ENCODE data around the gene GOLGA5.
"Not testable (repeated sequence)": the region's sequence is repeated elsewhere in the genome, so short reads cannot be mapped to it uniquely, and the experiment has no call there.

GOLGA5 gene

GRCh38 chr14:92850492-92850891 lies 56.4 kb downstream of the GOLGA5 start:
- H3K4me2 ChIP-seq (ENCODE audit: low read length): no peak overlapping the region
- no peak overlapping the region for H2AK5ac ChIP-seq (ENCODE audit: low read length)
- H3K79me1 ChIP-seq (ENCODE audit: low read length): no peaks in the 10 kb centered on the region
- H3K4ac ChIP-seq (ENCODE audit: low read depth, low read length): no peak overlapping the region
- no peaks in the 10 kb centered on the region for H3K4me1 ChIP-seq (ENCODE audit: control insufficient read depth, low read depth, low read length)
- H3K9ac ChIP-seq (ENCODE audit: low read length): no peak overlapping the region
- H2BK5ac ChIP-seq (ENCODE audit: low read length): no peak overlapping the region
- no peaks in the 10 kb centered on the region for H3K79me2 ChIP-seq (ENCODE audit: control insufficient read depth, insufficient read depth, low read length)
- H2BK120ac ChIP-seq (ENCODE audit: low read depth, low read length): no peak overlapping the region
- H4K5ac ChIP-seq (ENCODE audit: low read length): no peak overlapping the region
- no peak overlapping the region for H3K23ac ChIP-seq (ENCODE audit: low read length)
- H2BK15ac ChIP-seq (replicated peaks; ENCODE audit: low read depth): no peak overlapping the region
- no peaks in the 10 kb centered on the region for H3K36me3 ChIP-seq (ENCODE audit: control insufficient read depth, insufficient read depth, low read length)
- no peak overlapping the region for H3K56ac ChIP-seq (ENCODE audit: low read length)
- no peak overlapping the region for H3K4me3 ChIP-seq (ENCODE audit: low read length)
- no peak overlapping the region for H3K27ac ChIP-seq (ENCODE audit: low read depth, low read length)
- no CpG with 5 or more reads among the region's 2 CpGs for WGBS (ENCODE audit: extremely low coverage, insufficient coverage, low lambda C conversion rate)
- DNase-seq: no peak
- H3K18ac ChIP-seq (ENCODE audit: low read length): no peak overlapping the region
- no peak overlapping the region for H4K8ac ChIP-seq (ENCODE audit: low read depth, low read length)
- H3K27me3 ChIP-seq (ENCODE audit: insufficient read depth, low read length, poor library complexity): no peaks in the 10 kb centered on the region

- H2BK15ac ChIP-seq (replicated peaks; ENCODE audit: low read depth); H3K27ac ChIP-seq (ENCODE audit: low read depth, low read length); H2BK120ac ChIP-seq (ENCODE audit: low read depth, low read length); H3K23ac ChIP-seq (ENCODE audit: low read length); H4K8ac ChIP-seq (ENCODE audit: low read depth, low read length); H3K4me3 ChIP-seq (ENCODE audit: low read length); H3K18ac ChIP-seq (ENCODE audit: low read length); H3K4me2 ChIP-seq (ENCODE audit: low read length); H3K79me2 ChIP-seq (ENCODE audit: control insufficient read depth, insufficient read depth, low read length); H4K5ac ChIP-seq (ENCODE audit: low read length); H2AK5ac ChIP-seq (ENCODE audit: low read length); H3K4ac ChIP-seq (ENCODE audit: low read depth, low read length); H2BK5ac ChIP-seq (ENCODE audit: low read length); H3K36me3 ChIP-seq (ENCODE audit: control insufficient read depth, insufficient read depth, low read length); H3K9ac ChIP-seq (ENCODE audit: low read length); DNase-seq; H3K27me3 ChIP-seq (ENCODE audit: insufficient read depth, low read length, poor library complexity); H3K56ac ChIP-seq (ENCODE audit: low read length); H3K4me1 ChIP-seq (ENCODE audit: control insufficient read depth, low read depth, low read length); H3K79me1 ChIP-seq (ENCODE audit: low read length): not testable (repeated sequence)
- WGBS (ENCODE audit: extremely low coverage, insufficient coverage, low lambda C conversion rate): no CpG with 5 or more reads among the region's 8 CpGs
These were observed 59.0 kb downstream of the GOLGA5 start for GRCh38 chr14:92853136-92853535.

DNA sequence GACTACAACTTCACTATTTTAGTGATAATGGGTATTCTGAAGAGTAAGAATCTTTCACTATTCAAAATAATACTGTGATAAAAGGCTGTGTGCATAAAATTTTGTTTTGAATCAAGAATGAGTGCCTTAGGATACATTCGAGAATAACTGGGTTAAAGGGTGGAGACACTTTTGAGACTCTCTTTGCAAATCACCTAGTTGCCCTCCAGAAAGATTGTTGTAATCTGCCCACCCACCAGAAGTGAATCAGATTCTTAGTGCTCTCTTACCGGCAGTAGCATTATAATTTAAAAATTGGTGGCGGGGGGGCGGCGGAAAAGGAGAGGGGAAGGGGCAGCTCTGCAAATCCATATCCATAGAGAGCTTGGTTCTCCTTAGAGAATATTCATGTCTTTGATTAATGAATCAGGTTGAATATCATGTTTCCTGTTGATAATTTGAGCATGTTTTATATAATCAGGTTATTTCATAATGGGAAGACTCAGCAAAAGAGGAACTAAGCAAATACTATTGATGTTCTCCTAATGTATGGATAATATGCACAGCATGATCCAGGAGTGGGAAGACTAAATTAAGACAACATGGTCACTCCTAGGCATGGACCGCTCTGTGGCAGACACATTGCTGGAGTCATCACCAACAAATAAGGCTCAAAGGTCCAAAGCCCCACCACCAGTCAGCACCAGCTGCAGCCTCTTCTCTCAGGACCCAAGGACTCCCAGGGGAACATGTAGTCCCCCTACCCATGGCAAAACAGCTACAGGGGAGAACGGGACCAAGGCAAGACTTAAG lies 66.1 kb downstream of the GOLGA5 start:
- H3K4me1 ChIP-seq (ENCODE audit: control insufficient read depth, low read depth, low read length): no peaks in the 10 kb centered on the region
- H3K27me3 ChIP-seq (ENCODE audit: insufficient read depth, low read length, poor library complexity): no peaks in the 10 kb centered on the region
- no peak overlapping the region for H2BK5ac ChIP-seq (ENCODE audit: low read length)
- H3K9ac ChIP-seq (ENCODE audit: low read length): no peak overlapping the region
- no peak overlapping the region for H4K8ac ChIP-seq (ENCODE audit: low read depth, low read length)
- H3K18ac ChIP-seq (ENCODE audit: low read length): no peak overlapping the region
- no peak overlapping the region for H2BK120ac ChIP-seq (ENCODE audit: low read depth, low read length)
- H3K4me2 ChIP-seq (ENCODE audit: low read length): no peak overlapping the region
- H4K5ac ChIP-seq (ENCODE audit: low read length): no peak overlapping the region
- DNase-seq: no peak
- no CpG with 5 or more reads among the region's 7 CpGs for WGBS (ENCODE audit: extremely low coverage, insufficient coverage, low lambda C conversion rate)
- no peaks in the 10 kb centered on the region for H3K79me1 ChIP-seq (ENCODE audit: low read length)
- no peaks in the 10 kb centered on the region for H3K36me3 ChIP-seq (ENCODE audit: control insufficient read depth, insufficient read depth, low read length)
- H2BK15ac ChIP-seq (replicated peaks; ENCODE audit: low read depth): no peak overlapping the region
- H3K56ac ChIP-seq (ENCODE audit: low read length): no peak overlapping the region
- H3K23ac ChIP-seq (ENCODE audit: low read length): no peak overlapping the region
- no peaks in the 10 kb centered on the region for H3K79me2 ChIP-seq (ENCODE audit: control insufficient read depth, insufficient read depth, low read length)
- H3K4ac ChIP-seq (ENCODE audit: low read depth, low read length): no peak overlapping the region
- H2AK5ac ChIP-seq (ENCODE audit: low read length): no peak overlapping the region
- no peak overlapping the region for H3K27ac ChIP-seq (ENCODE audit: low read depth, low read length)
- no peak overlapping the region for H3K4me3 ChIP-seq (ENCODE audit: low read length)

- H3K18ac ChIP-seq (ENCODE audit: low read length): no peak overlapping the region
- H3K9ac ChIP-seq (ENCODE audit: low read length): no peak overlapping the region
- no peak overlapping the region for H3K4ac ChIP-seq (ENCODE audit: low read depth, low read length)
- no peaks in the 10 kb centered on the region for H3K27me3 ChIP-seq (ENCODE audit: insufficient read depth, low read length, poor library complexity)
- H3K56ac ChIP-seq (ENCODE audit: low read length): no peak overlapping the region
- no peak overlapping the region for H3K4me2 ChIP-seq (ENCODE audit: low read length)
- H2BK15ac ChIP-seq (replicated peaks; ENCODE audit: low read depth): no peak overlapping the region
- no peak overlapping the region for H3K4me3 ChIP-seq (ENCODE audit: low read length)
- H3K79me1 ChIP-seq (ENCODE audit: low read length): no peaks in the 10 kb centered on the region
- no peak for DNase-seq
- H2AK5ac ChIP-seq (ENCODE audit: low read length): no peak overlapping the region
- H3K79me2 ChIP-seq (ENCODE audit: control insufficient read depth, insufficient read depth, low read length): no peaks in the 10 kb centered on the region
- no peaks in the 10 kb centered on the region for H3K4me1 ChIP-seq (ENCODE audit: control insufficient read depth, low read depth, low read length)
- H3K36me3 ChIP-seq (ENCODE audit: control insufficient read depth, insufficient read depth, low read length): no peaks in the 10 kb centered on the region
- H4K5ac ChIP-seq (ENCODE audit: low read length): no peak overlapping the region
- H3K23ac ChIP-seq (ENCODE audit: low read length): no peak overlapping the region
- no peak overlapping the region for H2BK120ac ChIP-seq (ENCODE audit: low read depth, low read length)
- no peak overlapping the region for H2BK5ac ChIP-seq (ENCODE audit: low read length)
- WGBS (ENCODE audit: extremely low coverage, insufficient coverage, low lambda C conversion rate): no CpG with 5 or more reads among the region's 7 CpGs
- H3K27ac ChIP-seq (ENCODE audit: low read depth, low read length): no peak overlapping the region
- no peak overlapping the region for H4K8ac ChIP-seq (ENCODE audit: low read depth, low read length)
These were observed 68.0 kb downstream of the GOLGA5 start for GRCh38 chr14:92861856-92862745.

DNA sequence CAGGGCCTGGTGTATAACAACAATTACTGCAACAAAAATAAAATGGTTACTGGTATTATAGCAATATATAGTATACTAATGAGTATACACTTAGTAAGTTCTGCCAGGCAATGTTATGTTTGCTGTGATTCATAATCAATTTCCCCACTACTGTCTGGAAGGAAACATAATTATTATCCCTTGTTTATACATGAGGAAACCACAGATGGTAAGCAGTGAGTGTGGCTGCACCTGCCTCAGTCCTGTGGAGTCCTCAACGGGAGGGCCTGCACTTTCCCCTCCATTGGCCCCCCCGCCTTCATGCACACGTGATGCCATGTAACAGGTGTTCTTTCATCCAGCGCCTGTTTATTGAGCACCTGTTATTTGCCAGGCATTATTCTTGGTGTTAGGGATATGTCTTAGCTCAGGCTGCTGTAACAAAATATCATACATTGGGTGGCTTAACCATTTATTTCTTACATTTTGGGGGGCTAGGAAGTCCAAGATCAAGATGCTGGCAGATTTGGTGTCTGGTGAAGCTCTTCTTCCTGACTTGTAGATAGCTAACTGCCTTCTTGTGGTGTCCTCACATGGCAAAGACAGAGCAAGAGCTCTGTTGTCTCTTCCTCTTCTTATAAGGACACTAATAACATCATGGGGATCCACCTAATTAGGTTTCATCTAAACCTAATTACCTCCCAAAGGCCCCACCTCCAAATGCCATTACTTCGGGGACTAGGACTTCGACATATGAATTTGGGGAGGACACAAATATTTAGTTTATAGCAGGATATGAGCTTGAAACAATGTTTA lies 69.4 kb downstream of the GOLGA5 start:
- Histone ChIP-seq H2AK5ac (ENCODE audit: low read length) (no peak overlapping the region), H3K4me2 (ENCODE audit: low read length) (no peak overlapping the region), H3K79me1 (ENCODE audit: low read length) (no peaks in the 10 kb centered on the region), H3K56ac (ENCODE audit: low read length) (no peak overlapping the region), H3K27ac (ENCODE audit: low read depth, low read length) (no peak overlapping the region), H3K9ac (ENCODE audit: low read length) (no peak overlapping the region), H3K79me2 (ENCODE audit: control insufficient read depth, insufficient read depth, low read length) (no peaks in the 10 kb centered on the region), H3K4ac (ENCODE audit: low read depth, low read length) (no peak overlapping the region), H3K4me3 (ENCODE audit: low read length) (no peak overlapping the region), H2BK5ac (ENCODE audit: low read length) (no peak overlapping the region), H3K36me3 (ENCODE audit: control insufficient read depth, insufficient read depth, low read length) (no peaks in the 10 kb centered on the region), H3K18ac (ENCODE audit: low read length) (no peak overlapping the region), H4K8ac (ENCODE audit: low read depth, low read length) (no peak overlapping the region), H2BK120ac (ENCODE audit: low read depth, low read length) (no peak overlapping the region), H3K4me1 (ENCODE audit: control insufficient read depth, low read depth, low read length) (no peaks in the 10 kb centered on the region), H2BK15ac (replicated peaks; ENCODE audit: low read depth) (no peak overlapping the region), H3K23ac (ENCODE audit: low read length) (no peak overlapping the region), H4K5ac (ENCODE audit: low read length) (no peak overlapping the region), H3K27me3 (ENCODE audit: insufficient read depth, low read length, poor library complexity) (no peaks in the 10 kb centered on the region)
- DNase-seq: no peak
- WGBS (ENCODE audit: extremely low coverage, insufficient coverage, low lambda C conversion rate): no CpG with 5 or more reads among the region's 6 CpGs
